GM18868 (cell line): ENCODE measurements around the gene GGA3.
"Not testable (repeated sequence)": the region's sequence is repeated elsewhere in the genome, so short reads cannot be mapped to it uniquely, and the experiment has no call there.

Source experiments
- ATAC-seq: cut with Tn5 transposase; IDR thresholded peaks from one replicate; pipeline ENCODE4 v1.9.1; 2021; ENCODE audit warnings: mild to moderate bottlenecking, moderate library complexity; ENCODE audit not compliant: unreplicated experiment

Gene GGA3

DNA sequence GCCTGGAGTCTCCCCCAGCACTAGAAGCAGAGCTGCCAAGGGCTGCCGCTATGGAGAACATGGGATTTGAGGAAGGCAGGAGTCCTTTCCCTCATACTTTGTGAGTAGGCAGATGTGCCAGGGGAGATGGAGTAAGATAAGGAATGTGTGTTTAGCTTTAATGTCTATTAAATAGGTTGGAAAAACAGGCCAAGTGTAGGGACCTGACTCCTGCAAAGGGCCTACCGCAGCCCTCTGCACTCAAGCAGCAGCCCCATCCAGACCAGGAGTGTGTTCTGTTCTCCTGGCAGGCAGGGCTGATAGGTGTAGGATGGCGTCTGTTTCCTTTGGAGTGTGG lies 11.4 kb upstream of the GGA3 start:
- no peak for ATAC-seq

DNA sequence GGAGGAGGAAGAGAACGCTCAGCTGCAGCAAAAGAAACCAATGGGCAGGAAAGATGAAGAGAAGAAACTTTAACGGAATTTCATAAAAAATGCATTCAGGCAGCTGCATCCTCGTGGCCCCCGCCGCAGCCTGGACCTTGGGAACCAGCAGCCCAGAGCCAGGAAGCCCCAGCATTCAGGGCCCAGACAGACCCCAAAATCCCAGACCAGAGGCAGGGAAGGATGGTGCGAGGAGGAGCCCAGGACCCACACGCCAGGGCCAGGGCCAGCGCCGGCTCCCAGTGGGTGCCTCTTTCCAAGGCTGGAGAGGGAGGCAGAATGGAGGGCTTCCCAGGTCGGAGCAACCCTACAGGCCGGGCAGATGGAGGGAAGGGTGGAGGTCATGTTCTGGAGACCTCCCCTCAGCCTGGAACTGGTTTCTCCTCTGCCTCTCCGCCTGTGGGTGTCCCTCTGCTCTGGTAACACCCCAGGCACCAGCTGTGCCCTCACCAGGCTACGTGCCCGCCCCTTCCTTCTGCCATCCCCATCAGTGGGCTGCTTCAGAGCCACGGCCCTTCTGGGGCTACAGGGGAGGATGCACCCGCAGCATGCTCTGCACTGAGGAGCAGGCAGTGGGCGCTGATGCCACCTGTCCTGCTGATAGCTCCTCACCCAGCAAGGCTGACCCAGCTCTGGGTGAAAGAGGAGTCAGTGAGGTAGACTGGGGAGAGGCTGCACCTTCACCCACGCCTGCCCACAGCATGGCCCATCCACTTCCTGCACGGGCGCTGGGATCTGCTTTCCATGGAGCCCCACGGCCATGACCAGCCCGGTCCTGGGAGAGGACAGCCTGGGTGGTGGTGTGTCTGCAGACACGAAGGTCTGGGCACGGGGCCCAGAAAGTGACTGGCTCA lies 10.8 kb upstream of the GGA3 start:
- ATAC-seq, result no peak

DNA sequence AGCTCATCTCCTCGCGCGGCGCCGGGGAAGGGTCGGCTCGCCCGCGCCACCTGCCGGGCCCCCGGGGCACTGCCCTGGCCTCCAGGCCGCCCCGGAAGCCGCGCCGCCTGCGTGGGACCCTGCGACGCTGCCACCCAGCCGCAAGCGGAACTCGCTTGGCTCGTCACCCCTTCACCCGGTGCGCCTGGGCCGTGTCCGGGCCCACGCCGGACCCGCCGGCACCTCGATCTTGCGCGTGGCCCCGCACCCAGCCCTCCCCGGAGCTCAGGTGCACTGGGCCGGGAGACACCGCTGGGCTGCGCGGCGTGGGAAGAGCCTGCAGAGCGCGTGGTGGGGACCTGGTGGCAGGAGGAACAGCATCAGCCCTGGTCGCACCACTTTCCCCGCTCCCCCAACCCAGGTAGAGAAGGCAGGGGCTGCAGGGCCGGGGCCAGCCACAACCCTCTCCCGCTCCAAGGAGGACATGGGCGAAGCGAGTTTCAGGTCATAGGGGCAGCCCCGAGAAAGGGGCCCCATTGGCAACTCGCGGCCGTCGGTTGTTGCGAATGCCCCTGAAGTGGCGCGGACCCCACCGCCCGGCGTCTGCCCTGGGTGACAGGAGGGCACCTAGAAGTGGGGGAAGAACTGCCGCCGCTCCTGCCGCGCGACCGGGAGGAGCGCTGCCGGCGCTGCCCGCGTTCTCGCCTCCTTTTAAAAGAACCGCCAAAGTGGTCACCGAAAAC lies 10.0 kb upstream of the GGA3 start:
- ATAC-seq, result peak; percentile 68

DNA sequence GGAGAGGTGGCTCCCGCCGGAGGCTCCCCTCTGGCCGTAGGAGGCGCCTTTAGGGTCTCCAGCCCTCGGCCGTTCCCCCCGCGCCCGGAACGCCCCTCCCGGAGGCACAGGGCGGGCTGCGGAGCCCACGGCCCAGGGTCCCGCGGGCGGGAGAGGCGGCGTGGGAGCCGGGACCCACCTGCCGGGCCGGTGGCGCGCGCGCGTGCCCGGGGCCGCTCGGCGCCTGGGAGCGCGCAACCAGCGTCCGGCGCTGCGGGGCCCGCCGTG lies 9.5 kb upstream of the GGA3 start, which contains the start of gene MIF4GD:
TSS of gene MIF4GD (minus strand) at position 266 of the 267 bp plus-strand sequence. CDS start 1,036 bp downstream, outside the sequence.
- ATAC-seq, result no peak

DNA sequence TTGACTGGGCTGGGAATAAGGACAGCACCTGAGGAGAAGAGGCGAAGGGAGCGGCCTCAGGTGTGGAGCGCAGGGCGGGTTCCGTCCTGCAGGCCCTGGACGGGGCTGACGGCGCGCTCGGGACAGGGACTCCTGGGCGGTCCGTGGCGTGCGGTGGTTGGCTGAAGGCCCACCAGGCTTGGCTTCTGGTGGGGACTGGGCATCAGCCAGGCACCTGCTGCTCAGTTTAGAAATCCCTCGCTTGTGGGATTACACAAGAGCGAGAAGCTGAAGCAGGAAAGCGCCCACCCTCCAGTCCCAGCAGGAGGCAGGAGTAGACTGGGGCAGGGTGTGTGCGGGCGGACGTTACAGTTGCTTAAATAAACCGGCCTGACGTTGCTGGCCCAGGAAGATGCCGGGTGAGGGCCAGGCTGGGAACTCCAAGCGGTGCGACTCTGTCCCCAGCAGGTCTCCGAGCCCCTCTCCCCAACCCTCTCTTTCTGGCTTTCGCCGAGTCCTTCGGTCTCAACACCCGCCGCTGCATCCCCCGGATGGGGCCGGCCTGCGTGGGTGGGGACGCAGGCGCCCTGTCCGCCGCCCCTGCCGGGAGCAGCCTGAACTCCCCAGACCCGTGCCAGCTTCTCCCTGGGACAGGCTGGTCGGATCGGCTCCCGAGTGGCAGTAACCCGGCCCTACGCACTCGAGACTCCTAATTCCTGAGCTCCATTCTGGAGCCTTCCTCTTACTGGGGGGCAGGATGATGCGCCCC lies 9.0 kb upstream of the GGA3 start:
- ATAC-seq, result peak; percentile 30

DNA sequence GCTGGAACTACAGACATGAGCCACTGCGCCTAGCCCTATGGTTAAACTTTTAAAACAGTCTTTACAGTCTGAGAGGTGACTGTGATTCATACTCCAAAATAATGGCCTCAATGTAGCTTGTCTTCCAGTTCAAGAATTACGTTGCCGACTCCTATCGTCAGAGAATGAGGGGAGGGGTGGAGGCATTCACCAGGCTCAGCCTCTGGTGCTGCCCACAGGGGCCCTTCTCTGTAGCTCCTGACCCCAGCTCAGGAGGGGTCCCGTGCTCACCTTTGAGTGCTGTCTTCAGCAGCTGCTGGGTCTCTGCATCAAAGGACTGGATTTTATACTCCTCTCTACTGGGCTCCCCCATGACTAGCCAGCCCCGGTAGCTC lies 8.4 kb upstream of the GGA3 start:
- ATAC-seq, result no peak

DNA sequence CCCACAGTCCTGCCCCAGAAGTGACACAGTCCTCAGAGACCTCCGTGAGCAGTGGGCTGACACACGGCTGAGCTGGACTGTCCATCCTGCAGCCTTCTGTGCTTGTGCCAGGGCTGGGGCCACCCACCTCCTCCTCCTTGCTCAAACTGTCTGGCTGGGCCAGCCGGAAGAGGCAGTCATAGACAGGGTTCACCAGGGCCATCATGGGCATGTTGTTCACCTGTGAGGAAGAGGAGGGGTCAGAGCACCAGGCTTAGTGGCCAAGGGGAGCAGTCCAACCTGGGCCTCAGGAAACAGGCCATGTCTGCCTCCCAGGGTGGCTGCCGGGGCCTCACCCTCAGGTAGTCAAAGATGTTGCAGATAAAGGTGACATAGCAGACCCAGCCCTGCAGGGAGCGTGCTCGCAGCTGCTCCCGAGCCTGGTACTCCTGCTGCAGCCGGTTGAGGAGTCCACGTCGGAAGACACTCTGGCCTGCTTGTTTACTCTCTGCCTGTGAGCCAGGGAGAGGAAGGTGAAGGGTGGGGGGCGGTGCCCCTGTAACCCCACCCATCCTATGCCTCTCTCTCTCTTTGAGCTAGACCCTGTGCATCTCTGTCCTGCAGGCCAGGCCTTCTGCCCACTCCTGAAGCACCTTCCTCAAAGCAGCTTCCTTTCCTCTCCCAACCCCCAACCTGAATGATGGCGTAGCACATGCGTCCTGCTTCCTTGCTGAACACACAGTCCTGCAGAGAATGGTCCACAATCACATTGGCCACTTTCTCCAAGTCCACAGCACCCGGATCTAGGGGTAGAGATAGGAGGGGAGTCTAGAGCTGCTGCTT lies 6.2 kb upstream of the GGA3 start:
- ATAC-seq, result no peak

DNA sequence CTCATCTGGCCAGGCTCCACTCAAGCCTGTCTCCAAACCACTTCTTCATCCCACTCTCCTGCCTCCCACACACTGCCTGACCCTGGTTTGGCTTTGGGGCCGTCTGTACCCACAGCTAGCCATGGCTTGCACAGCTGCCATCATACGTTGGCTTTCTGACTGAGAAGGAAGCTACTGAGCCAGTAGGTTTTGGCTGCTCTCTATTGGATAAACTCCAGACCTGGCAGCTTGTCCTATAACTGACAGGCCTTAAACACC lies 5.7 kb upstream of the GGA3 start:
- no peak for ATAC-seq

DNA sequence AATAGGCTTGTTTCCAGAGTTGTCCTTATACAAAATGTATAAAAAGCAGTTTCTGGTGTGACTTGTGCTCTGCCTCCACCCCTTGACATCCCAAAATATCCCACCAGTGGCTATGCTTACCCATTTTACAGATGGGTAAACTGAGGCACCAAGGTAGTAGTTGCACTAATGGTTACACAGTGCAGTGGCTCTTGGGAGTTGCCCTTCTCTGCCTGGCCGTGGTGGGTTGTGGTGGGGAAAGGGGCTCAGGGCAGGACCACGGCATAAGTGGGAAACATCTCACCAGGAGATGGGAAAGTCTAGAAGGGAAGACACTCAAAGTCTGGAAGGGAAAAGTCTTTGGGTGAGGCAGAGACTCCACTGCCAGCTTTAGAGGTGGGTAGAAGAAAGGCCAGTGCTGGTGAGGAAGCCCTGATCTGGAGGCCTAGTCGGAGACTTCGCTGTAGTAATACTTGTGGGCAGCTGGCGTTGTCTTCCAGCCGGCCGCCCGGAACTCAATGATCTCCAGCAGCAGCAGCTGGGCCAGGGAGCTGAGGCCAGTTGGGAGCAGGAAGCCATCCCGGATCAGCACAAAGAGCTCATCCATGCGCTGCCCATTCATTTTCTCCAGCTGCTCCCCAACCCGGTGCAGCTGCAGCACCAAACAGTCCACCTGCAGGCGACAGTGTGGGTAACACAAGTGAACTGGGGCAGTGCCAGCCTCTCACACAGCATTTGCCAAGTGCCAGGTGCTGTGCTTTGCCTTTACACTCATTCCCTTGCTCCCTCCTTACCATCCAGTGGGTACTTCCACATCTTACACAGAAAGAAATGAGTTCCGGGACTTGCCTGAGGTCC lies 5.1 kb upstream of the GGA3 start:
- no peak for ATAC-seq

DNA sequence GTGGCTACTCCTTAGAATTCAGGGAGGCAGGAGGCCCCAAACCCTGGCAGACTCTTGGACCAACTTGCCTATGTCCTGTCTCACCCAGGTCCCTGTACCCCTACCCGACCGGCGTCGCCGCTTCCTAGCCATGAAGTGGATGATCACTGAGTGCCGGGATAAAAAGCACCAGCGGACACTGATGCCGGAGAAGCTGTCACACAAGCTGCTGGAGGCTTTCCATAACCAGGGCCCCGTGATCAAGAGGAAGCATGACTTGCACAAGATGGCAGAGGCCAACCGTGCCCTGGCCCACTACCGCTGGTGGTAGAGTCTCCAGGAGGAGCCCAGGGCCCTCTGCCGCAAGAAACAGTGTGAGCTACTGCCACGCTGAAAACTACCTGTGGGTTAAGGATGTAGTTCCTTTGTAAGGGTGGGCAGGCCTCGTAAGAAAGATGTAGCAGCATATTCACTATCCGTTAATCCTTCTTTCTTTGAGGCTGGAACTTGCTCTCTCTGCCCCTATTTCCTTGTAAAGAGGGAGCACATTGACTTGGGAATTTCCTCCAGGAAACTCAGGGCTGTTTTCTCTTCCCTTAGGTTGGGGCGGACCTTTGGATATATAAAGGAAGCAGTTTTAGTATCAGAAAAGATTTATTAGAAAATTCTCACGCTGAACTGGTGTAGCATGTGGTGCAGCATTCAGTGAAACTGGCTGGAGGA lies 4.4 kb upstream of the GGA3 start:
- no peak for ATAC-seq

DNA sequence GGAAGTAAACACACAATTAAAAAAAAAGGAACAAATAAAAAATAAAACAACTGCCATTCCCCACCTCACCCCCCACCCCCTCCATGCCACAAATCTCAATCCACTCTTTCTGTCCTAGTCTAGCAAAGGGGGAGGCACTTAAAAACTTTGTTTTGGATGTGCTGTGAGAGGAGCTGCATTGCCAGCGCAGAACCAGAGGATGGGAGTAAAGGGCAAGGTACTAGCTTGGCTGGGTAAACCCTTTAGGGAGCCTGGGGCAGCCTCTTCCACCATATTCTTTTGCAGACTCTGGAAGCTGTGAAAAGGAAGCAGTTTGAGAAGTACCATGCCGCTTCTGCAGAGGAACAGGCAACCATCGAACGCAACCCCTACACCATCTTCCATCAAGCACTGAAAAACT lies 1.6 kb upstream of the GGA3 start:
- ATAC-seq, result no peak

DNA sequence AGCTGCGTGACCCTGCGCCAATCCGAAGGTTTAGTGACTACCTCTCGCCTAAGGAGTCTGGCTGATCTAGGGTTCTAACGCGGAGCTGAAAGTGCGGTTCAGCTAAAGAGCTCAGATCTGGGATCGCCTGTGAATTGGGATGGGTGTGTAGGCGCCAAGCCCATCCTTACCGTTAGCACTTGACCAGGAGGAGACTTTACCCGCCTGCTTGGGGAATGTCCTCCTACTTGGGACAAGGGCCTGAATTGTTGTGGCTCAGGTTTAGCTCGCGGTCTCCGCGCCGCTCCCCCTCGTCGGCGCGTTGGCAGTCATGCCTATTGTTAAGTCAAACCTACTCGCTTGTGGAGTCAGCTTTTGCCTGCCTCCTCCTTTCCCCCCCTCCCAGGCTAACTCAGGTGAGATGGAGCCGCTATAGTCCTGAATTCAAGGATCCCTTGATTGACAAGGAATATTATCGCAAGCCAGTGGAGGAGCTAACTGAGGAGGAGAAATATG lies 753 bp upstream of the GGA3 start:
- no peak for ATAC-seq

DNA sequence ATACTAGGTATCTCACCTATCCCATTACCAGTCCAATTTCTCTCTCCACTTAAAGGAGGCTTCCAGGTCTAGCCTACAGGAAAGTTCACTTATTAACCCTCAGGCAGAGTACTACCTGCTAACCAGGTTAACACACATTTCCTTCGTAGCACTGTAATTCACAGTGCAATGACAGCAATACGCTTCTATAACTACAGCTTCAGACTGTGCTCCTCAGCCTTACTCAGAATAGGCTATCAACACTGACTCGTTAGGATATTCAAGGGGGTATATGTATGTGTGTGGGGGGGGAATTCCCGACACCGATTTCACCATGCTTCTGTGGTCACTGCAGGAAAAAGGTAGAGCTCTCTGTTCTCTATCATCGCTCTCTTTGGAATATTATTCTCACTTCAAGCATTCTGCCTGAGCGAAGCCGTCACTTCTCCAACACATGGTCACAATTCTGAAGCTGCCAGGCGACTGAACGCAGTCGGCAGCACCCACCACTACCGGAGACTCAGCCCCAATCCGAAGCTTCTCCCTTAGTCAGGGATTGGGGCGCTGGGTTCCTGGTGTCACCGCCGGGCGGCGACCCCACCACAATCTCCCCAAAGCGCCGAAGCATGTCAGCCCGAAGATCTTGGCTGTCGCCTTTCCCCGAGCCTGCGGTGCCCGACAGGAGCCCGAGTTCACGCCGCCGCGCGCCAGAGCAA lies 618 bp downstream of the GGA3 start:
- peak; percentile 19 for ATAC-seq

DNA sequence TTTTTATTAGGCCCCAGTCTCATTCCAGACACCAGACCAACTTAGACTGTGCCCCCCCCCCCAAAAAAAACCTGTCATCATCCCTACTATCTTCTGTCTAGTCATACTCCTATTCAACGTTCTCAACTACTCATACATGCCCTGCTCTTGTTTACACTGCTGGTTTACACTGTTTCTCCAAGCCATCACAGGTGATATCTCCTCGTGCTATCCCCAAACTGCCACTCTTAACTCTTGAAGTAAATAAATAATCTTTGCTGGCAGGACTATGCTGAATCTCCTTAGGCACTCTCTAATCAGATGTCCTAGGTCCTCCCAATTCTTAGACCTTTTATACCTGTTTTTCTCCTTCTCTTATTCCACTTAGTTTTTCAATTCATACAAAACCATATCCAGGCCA lies 4.2 kb downstream of the GGA3 start:
- ATAC-seq, result not testable (repeated sequence)

DNA sequence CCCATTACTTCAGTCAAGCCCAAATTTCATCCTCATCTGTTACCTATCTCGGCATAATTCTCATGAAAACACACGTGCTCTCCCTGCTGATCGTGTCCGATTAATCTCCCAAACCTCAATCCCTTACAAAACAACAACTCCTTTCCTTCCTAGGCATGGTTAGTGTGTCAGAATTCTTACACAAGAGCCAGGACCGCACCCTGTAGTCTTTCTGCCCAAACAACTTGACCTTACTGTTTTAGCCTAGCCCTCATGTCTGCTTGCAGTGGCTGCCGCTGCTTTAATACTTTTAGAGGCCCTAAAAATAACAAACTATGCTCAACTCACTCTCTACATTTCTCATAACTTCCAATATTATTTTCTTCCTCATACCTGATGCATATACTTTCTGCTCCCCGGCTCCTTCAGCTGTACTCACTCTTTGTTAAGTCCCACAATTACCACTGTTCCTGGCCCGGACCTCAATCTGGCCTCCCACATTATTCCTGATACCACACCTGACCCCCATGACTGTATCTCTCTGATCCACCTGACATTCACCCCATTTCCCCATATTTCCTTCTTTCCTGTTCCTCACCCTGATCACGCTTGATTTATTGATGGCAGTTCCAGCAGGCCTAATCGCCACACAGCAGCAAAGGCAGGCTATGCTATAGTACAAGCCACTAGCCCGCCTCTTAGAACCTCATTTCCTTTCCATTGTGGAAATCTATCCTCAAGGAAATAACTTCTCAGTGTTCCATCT lies 5.3 kb downstream of the GGA3 start:
- not testable (repeated sequence) for ATAC-seq

DNA sequence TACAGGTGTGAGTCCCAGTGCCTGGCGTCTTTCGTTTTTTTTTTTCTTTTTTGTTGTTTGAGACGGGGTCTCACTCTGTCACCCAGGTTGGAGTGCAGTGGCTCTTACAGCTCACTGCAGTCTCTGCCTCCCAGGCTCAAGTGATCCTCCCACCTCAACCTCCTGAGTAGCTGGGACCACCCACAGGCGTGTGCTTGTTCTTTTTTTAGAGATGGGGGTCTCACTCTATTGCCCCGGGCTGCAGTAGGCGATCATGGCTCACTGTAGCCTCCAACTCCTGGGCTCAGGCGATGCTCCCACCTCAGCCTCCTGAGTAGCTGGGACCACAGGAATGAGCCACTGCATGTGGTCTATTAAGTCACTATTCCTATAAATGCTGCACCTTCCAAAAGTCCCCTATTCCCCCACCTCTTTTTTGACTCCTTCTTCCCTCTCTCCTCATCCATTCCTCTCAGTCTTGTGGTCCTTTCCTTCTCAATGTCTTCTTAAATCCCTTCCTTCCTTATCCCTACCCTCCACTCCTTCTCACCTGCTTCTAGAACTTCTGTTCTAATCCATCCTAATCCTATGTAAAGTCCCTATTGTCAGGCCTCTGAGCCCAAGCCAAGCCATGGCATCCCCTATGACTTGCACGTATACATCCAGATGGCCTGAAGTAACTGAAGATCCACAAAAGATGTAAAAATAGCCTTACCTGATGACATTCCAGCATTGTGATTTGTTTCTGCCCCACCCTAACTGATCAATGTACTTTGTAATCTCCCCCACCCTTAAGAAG lies 9.2 kb downstream of the GGA3 start:
- ATAC-seq, result no peak

DNA sequence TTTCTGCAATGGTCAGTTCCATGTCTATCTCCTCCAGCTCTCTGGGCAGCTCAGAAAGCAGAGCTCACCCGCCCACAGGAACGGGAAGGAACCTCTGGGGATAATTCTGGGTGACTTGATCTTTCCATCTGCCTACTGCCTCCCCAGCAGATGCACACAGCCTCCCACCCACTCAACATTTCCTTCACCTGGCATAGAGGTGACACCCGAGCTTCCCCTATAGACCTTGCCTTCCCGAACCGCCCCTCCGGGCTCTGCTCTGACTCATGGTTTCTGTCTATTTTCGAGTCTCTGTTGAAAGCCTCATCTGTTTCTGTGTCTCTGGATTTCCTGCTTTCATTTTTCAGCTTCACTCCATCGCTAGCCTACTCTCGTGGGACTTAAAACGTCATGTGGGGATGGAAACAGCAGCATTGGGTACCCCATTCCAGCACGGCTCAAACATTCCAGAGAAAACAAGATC lies 11.4 kb downstream of the GGA3 start:
- peak; percentile 85 for ATAC-seq
